Prostate gland (tissue), 2 donors: ENCODE results near the gene MLH1. TPM values are rescaled to one million over a fixed set of nuclear protein-coding genes. Genes with fewer than 3 reads are reported as not detected.
"Not testable (repeated sequence)": the region's sequence is repeated elsewhere in the genome, so short reads cannot be mapped to it uniquely, and the experiment has no call there.

Experiments
- DNase-seq: peaks from one replicate; pipeline ENCODE4 v3.0.0-alpha.2; 2019; ENCODE audit warnings: low spot score
- H3K27ac ChIP-seq, 2 donors: fragments of 200-600 bp; sonication (generic); 2 replicates each; pipeline ENCODE4 v1.5.1; 2017 to 2019
- H3K27me3 ChIP-seq: fragments of 200-600 bp; sonication (generic); replicated peaks from 2 replicates; pipeline ENCODE4 v1.5.1; 2019; ENCODE audit not compliant: insufficient read depth
- H3K36me3 ChIP-seq, 2 donors: fragments of 200-600 bp; sonication (generic); 1 replicate in 1 of 2; 2 replicates in 1 of 2; pipeline versions ENCODE4 v1.5.1 to v1.8.1; 2017 to 2019
- H3K4me1 ChIP-seq: fragments of 200-600 bp; sonication (generic); replicated peaks from 2 replicates; pipeline ENCODE4 v1.5.1; 2019
- H3K4me3 ChIP-seq, 2 donors: fragments of 200-600 bp; sonication (generic); 2 replicates each; pipeline ENCODE4 v1.5.1; 2017 to 2019
- H3K9me3 ChIP-seq: fragments of 200-600 bp; sonication (generic); 2 replicates; pipeline ENCODE4 v1.5.1; 2017
- POLR2A ChIP-seq: fragments of 450-650 bp; IDR thresholded peaks from one replicate; pipeline ENCODE4 v1.6.1; 2016; ENCODE audit warnings: antibody characterized with exemption, mild to moderate bottlenecking
- POLR2AphosphoS5 ChIP-seq: sonication (generic); formaldehyde crosslinking; IDR thresholded peaks from one replicate; pipeline ENCODE4 v1.6.1; 2017; ENCODE audit warnings: antibody characterized with exemption
- WGBS: methylation state at CpG from one replicate; pipeline ENCODE4 v1.1.5; 2018; 5-methylcytosine and 5-hydroxymethylcytosine counted together
- intact Hi-C: fragments of 100-400 bp; cut with DNase I; formaldehyde crosslinking; loops from one replicate; pipeline ENCODE4 v1.14.2; 2022
- total RNA-seq, 2 donors: library from RNA; depleted of rRNA; stranded (reverse); fragments of >200 nt; gene quantifications; one replicate each; pipeline ENCODE4 v1.1.0, GENCODE V29; 2016
- TF ChIP-seq, protein P1 (sequence below), 4 experiments: fragments of 200-600 bp in 2 of 4; fragments of 450-650 bp in 2 of 4; sonication (generic) in 2 of 4; IDR thresholded peaks; 1 replicate in 3 of 4; 2 replicates in 1 of 4; pipeline ENCODE4 v1.5.1; 2016 to 2019; ENCODE audit warnings: antibody characterized with exemption in 4 of 4, mild to moderate bottlenecking in 2 of 4, moderate library complexity in 2 of 4

Gene MLH1
- total RNA-seq, 2 donors from 2014 or later = 49.5 to 50.3 TPM

DNA sequence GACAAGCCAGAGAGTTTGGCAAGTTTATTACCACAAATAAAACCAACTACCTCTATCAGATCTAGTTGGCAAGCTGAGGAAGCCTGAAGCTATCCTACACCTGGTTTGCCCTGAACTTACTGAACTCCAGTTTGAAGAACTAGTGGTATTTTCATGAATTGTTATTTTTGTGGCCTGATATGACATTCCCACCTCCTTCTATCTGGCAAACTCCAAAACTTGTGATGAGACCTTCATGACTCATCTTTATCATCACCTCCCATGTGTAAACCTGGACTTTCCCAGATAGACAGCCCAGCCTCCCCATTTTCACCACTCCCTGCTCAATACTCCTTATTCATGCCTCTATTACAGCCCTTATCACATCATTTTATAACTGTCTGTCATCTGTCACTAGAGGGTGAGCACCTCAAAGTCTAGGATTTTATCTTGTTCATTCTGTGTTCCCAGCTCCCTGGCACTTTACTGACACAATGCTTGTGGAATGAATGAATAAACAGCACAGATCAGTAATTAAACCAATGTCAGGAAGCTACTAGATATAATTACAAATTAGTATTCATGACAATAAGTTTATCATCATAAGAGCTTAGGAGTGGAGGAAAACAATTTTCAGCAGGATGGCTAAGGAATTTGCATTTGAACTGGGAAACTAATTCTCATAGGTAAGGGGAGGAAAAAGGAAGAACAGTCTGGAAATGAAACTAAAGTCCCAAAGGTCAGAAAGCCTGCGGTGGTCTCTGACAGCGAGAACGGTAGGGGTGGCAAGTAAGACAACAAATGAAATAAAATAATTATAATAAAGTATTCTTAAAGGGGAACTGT lies 35.2 kb upstream of the MLH1 start:
- no peaks in the 10 kb centered on the region for H3K36me3 ChIP-seq
- H3K4me3 ChIP-seq = no peak overlapping the region
- H3K27ac ChIP-seq = no peak overlapping the region
- 36% methylated on average over 3 of the region's 3 CpGs for WGBS
- H3K4me1 ChIP-seq = no peaks in the 10 kb centered on the region
- TF ChIP-seq, protein P1, sequence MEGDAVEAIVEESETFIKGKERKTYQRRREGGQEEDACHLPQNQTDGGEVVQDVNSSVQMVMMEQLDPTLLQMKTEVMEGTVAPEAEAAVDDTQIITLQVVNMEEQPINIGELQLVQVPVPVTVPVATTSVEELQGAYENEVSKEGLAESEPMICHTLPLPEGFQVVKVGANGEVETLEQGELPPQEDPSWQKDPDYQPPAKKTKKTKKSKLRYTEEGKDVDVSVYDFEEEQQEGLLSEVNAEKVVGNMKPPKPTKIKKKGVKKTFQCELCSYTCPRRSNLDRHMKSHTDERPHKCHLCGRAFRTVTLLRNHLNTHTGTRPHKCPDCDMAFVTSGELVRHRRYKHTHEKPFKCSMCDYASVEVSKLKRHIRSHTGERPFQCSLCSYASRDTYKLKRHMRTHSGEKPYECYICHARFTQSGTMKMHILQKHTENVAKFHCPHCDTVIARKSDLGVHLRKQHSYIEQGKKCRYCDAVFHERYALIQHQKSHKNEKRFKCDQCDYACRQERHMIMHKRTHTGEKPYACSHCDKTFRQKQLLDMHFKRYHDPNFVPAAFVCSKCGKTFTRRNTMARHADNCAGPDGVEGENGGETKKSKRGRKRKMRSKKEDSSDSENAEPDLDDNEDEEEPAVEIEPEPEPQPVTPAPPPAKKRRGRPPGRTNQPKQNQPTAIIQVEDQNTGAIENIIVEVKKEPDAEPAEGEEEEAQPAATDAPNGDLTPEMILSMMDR (IDR thresholded peaks at IDR 0.05) = no peak
- TF ChIP-seq POLR2AphosphoS5 = no peak
- no peak for TF ChIP-seq POLR2A
- H3K27me3 ChIP-seq = no peaks in the 10 kb centered on the region
- intact Hi-C loops = loop anchor here (2.0 to 5.0 kb wide), 2 partner anchors 55 to 231 kb away; no protein-coding TSS in a partner anchor
- DNase-seq = no peak
- H3K9me3 ChIP-seq = no peaks in the 10 kb centered on the region

- H3K4me3 ChIP-seq = no peak overlapping the region
- H3K27ac ChIP-seq = no peak overlapping the region
- H3K36me3 ChIP-seq = no peaks in the 10 kb centered on the region
- peak; percentile 51 for DNase-seq
- H3K9me3 ChIP-seq = no peaks in the 10 kb centered on the region
- intact Hi-C loops = loop anchor here (5.0 kb wide), 1 partner anchor 233 kb away; no protein-coding TSS in a partner anchor
- no peaks in the 10 kb centered on the region for H3K4me1 ChIP-seq
- TF ChIP-seq POLR2AphosphoS5 = peak; percentile 36
- TF ChIP-seq, protein P1 (IDR thresholded peaks at IDR 0.05) = no peak
- no peaks in the 10 kb centered on the region for H3K27me3 ChIP-seq
- 12% methylated on average over 2 of the region's 2 CpGs for WGBS
Measured at GRCh38 chr3:36959821-36960220, 33.5 kb upstream of the MLH1 start.

DNA sequence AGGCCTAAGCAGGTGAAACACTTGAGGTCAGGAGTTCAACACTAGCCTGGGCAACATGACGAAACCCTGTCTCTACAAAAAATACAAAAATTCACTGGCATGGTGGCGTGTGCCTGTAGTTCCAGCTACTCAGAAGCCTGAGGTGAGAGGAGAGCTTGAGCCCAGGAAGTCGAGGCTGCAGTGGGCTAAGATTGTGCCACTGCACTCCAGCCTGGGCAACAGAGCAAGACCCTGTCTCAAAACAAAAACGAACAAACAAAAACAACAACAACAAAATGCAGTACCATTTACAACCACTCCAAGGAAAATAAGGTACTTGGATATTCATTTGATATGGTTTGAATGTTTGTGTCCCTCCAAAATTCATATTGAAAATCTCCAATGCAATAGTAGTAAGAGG lies 32.8 kb upstream of the MLH1 start:
- Histone ChIP-seq H3K27me3 (no peaks in the 10 kb centered on the region), H3K27ac (no peak overlapping the region), H3K4me3 (no peak overlapping the region), H3K4me1 (no peaks in the 10 kb centered on the region), H3K36me3 (no peaks in the 10 kb centered on the region), H3K9me3 (no peaks in the 10 kb centered on the region)
- intact Hi-C loops = no loop called here
- WGBS = 97% methylated on average over 4 of the region's 4 CpGs
- DNase-seq = no peak
- TF ChIP-seq, protein P1 (IDR thresholded peaks at IDR 0.05) = peak in 1 of 4 experiments; percentile 42
- TF ChIP-seq POLR2A = no peak

DNA sequence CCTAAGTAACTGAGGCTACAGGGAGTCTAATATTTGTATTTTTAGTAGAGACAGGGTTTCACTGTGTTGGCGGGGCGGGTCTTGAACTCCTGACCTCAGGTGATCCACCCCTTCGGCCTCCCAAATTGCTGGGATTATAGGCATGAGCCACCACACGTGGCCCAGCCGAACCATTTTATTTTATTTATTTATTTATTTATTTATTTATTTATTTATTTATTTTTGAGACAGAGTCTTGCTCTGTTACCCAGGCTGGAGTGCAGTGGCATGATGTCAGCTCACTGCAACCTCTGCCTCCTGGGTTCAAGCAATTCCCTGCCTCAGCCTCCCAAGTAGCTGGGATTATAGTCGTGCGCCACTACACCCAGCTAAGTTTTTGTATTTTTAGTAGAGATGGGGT lies 30.3 kb upstream of the MLH1 start:
- H3K9me3 ChIP-seq, H3K27ac ChIP-seq, H3K36me3 ChIP-seq, H3K4me3 ChIP-seq, intact Hi-C loops, H3K4me1 ChIP-seq, H3K27me3 ChIP-seq, DNase-seq: not testable (repeated sequence)
- WGBS = 95% methylated on average over 7 of the region's 7 CpGs

- TF ChIP-seq POLR2A (no peak), POLR2AphosphoS5 (no peak)
- Histone ChIP-seq H3K27me3 (no peaks in the 10 kb centered on the region), H3K4me1 (no peaks in the 10 kb centered on the region), H3K9me3 (no peaks in the 10 kb centered on the region), H3K27ac (no peak overlapping the region), H3K4me3 (no peak overlapping the region), H3K36me3 (no peaks in the 10 kb centered on the region)
- WGBS = 100% methylated on average over 1 of the region's 1 CpG
- intact Hi-C loops = no loop called here
- no peak for DNase-seq
Measured at GRCh38 chr3:36964331-36964730, 29.0 kb upstream of the MLH1 start.

DNA sequence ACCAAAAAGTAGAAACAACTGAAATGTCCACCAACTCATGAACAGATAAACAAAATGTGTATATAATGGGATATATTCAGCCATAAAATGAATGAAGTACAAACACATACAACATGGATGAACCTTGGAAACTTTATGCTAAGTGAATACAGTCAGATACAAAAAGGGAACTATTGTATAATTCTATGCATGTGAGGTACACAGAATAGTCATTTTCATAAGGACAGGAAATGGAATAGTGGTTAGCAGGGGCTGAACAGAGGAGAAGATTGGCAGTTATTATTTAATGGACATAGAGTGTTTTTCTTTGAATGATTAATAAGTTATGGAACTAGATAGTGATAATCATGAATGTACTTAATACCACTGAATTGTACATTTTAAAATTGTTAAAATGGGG lies 28.5 kb upstream of the MLH1 start:
- Histone ChIP-seq H3K4me1 (no peaks in the 10 kb centered on the region), H3K36me3 (no peaks in the 10 kb centered on the region), H3K27ac (no peak overlapping the region), H3K4me3 (no peak overlapping the region), H3K27me3 (no peaks in the 10 kb centered on the region), H3K9me3 (no peaks in the 10 kb centered on the region)
- intact Hi-C loops = no loop called here
- no peak for DNase-seq
- TF ChIP-seq POLR2A = no peak
- TF ChIP-seq, protein P1 (IDR thresholded peaks at IDR 0.05) = no peak
- TF ChIP-seq POLR2AphosphoS5 = no peak
